ENCODE measurements around the gene PRR9.

PRR9 gene

GRCh38 chr1:153194331-153195050 is 22.9 kb upstream of the PRR9 start:
- no peak for TF ChIP-seq CTCF (IDR thresholded peaks at IDR 0.05; ENCODE audit: extremely low read depth, missing control alignments)
- DNase-seq (ENCODE audit: low spot score): no peak

- no peak for TF ChIP-seq CTCF (IDR thresholded peaks at IDR 0.05; ENCODE audit: extremely low read depth, missing control alignments)
- DNase-seq (ENCODE audit: low spot score): no peak
Measured at GRCh38 chr1:153195216-153195615, 22.2 kb upstream of the PRR9 start.

GRCh38 chr1:153202006-153202405 is 15.4 kb upstream of the PRR9 start:
- no peak for TF ChIP-seq CTCF (IDR thresholded peaks at IDR 0.05; ENCODE audit: extremely low read depth, missing control alignments)
- DNase-seq (ENCODE audit: low spot score): no peak

GRCh38 chr1:153203130-153203529 is 14.3 kb upstream of the PRR9 start, which contains the start of gene LELP1:
Gene LELP1 (plus strand): TSS chr1:153203430. CDS start chr1:153204708, 1,278 bp downstream.
- no peak for DNase-seq (ENCODE audit: low spot score)
- TF ChIP-seq CTCF (IDR thresholded peaks at IDR 0.05; ENCODE audit: extremely low read depth, missing control alignments): no peak

GRCh38 chr1:153206631-153207030 is 10.8 kb upstream of the PRR9 start:
- no peak for TF ChIP-seq CTCF (IDR thresholded peaks at IDR 0.05; ENCODE audit: extremely low read depth, missing control alignments)
- DNase-seq (ENCODE audit: low spot score): no peak

GRCh38 chr1:153210206-153210605 is 7.2 kb upstream of the PRR9 start:
- DNase-seq (ENCODE audit: low spot score): no peak
- no peak for TF ChIP-seq CTCF (IDR thresholded peaks at IDR 0.05; ENCODE audit: extremely low read depth, missing control alignments)

- DNase-seq (ENCODE audit: low spot score): no peak
- no peak for TF ChIP-seq CTCF (IDR thresholded peaks at IDR 0.05; ENCODE audit: extremely low read depth, missing control alignments)
Measured at GRCh38 chr1:153212201-153212600, 5.2 kb upstream of the PRR9 start.

Measured in GM20000 (cell line).